H9 (cell line): ENCODE results near the gene EXOC5. TPM values are rescaled to one million over a fixed set of nuclear protein-coding genes. Genes with fewer than 3 reads are reported as not detected.

Experiments used
- DNase-seq: peaks from one replicate; pipeline ENCODE4 v3.0.0-alpha.2; 2017
- H2AFZ ChIP-seq: one replicate; pipeline ENCODE4 v1.6.1; 2013; ENCODE audit warnings: mild to moderate bottlenecking, low read length, control low read depth, moderate library complexity
- H2AK5ac ChIP-seq: 2 replicates; pipeline ENCODE4 v1.6.1; 2013; ENCODE audit warnings: low read length, control low read depth, mixed read lengths; ENCODE audit not compliant: insufficient read length
- H2BK120ac ChIP-seq: one replicate; pipeline ENCODE4 v1.6.1; 2013; ENCODE audit warnings: low read depth, mild to moderate bottlenecking, low read length, control low read depth, inconsistent platforms; ENCODE audit not compliant: poor library complexity, severe bottlenecking
- H2BK12ac ChIP-seq: 2 replicates; pipeline ENCODE4 v1.6.1; 2013; ENCODE audit warnings: low read length, control low read depth, mixed read lengths, low read depth; ENCODE audit not compliant: insufficient read length
- H2BK15ac ChIP-seq: 2 replicates; pipeline ENCODE4 v1.6.1; 2013; ENCODE audit warnings: low read depth, low read length, control low read depth
- H2BK20ac ChIP-seq: one replicate; pipeline ENCODE4 v1.6.1; 2013; ENCODE audit warnings: low read depth, mild to moderate bottlenecking, low read length, control low read depth, inconsistent platforms; ENCODE audit not compliant: poor library complexity, severe bottlenecking
- H2BK5ac ChIP-seq: 2 replicates; pipeline ENCODE4 v1.6.1; 2013; ENCODE audit warnings: low read length, control low read depth, mixed read lengths; ENCODE audit not compliant: insufficient read length
- H3K14ac ChIP-seq: 2 replicates; pipeline ENCODE4 v1.6.1; 2013; ENCODE audit warnings: low read length, control low read depth; ENCODE audit not compliant: insufficient read depth
- H3K18ac ChIP-seq: 2 replicates; pipeline ENCODE4 v1.6.1; 2013; ENCODE audit warnings: low read depth, mild to moderate bottlenecking, mixed read lengths, low read length, control low read depth; ENCODE audit not compliant: insufficient read length
- H3K23ac ChIP-seq: 2 replicates; pipeline ENCODE4 v1.6.1; 2013; ENCODE audit warnings: low read length, control low read depth, mixed read lengths, low read depth; ENCODE audit not compliant: insufficient read length
- H3K23me2 ChIP-seq: 2 replicates; pipeline ENCODE4 v1.6.1; 2013; ENCODE audit warnings: low read depth, mild to moderate bottlenecking, mixed read lengths, low read length, control low read depth; ENCODE audit not compliant: insufficient read length, poor library complexity, severe bottlenecking
- H3K27ac ChIP-seq: 2 replicates; pipeline ENCODE4 v1.5.1; 2013; ENCODE audit warnings: low read length, control low read depth, mixed read lengths, low read depth; ENCODE audit not compliant: insufficient read length
- H3K27me3 ChIP-seq: 2 replicates; pipeline ENCODE4 v1.6.1; 2013; ENCODE audit warnings: low read length, control low read depth, inconsistent platforms; ENCODE audit not compliant: insufficient read depth
- H3K4ac ChIP-seq: 2 replicates; pipeline ENCODE4 v1.6.1; 2013; ENCODE audit warnings: low read depth, mild to moderate bottlenecking, control low read depth, inconsistent platforms, low read length, moderate library complexity
- H3K4me1 ChIP-seq: 2 replicates; pipeline ENCODE4 v1.6.1; 2013; ENCODE audit warnings: low read length, control low read depth, inconsistent platforms; ENCODE audit not compliant: insufficient read depth
- H3K4me2 ChIP-seq: 2 replicates; pipeline ENCODE4 v1.6.1; 2013; ENCODE audit warnings: low read length, control low read depth, mixed read lengths; ENCODE audit not compliant: insufficient read length, insufficient read depth
- H3K56ac ChIP-seq: 2 replicates; pipeline ENCODE4 v1.6.1; 2013; ENCODE audit warnings: low read depth, mild to moderate bottlenecking, mixed read lengths, low read length, control low read depth; ENCODE audit not compliant: insufficient read length
- H3K79me1 ChIP-seq: 2 replicates; pipeline ENCODE4 v1.6.1; 2013; ENCODE audit warnings: low read depth, mild to moderate bottlenecking, moderate library complexity, low read length, control low read depth, inconsistent platforms; ENCODE audit not compliant: insufficient read depth, poor library complexity, severe bottlenecking
- H3K79me2 ChIP-seq: 2 replicates; pipeline ENCODE4 v1.6.1; 2013; ENCODE audit warnings: low read length, control low read depth, inconsistent platforms; ENCODE audit not compliant: insufficient read depth
- H3K9ac ChIP-seq: 2 replicates; pipeline ENCODE4 v1.6.1; 2013; ENCODE audit warnings: low read length, control low read depth, mixed read lengths; ENCODE audit not compliant: insufficient read length; ENCODE audit errors: extremely low read depth
- H3K9me3 ChIP-seq: one replicate; pipeline ENCODE4 v1.6.1; 2013; ENCODE audit warnings: low read depth, low read length, inconsistent platforms; ENCODE audit not compliant: control insufficient read depth
- H3T11ph ChIP-seq: one replicate; pipeline ENCODE4 v1.6.1; 2013; ENCODE audit warnings: mild to moderate bottlenecking, low read length, control low read depth, inconsistent platforms
- H4K20me1 ChIP-seq: one replicate; pipeline ENCODE4 v1.6.1; 2013; ENCODE audit not compliant: control insufficient read depth, insufficient read length, insufficient read depth
- H4K5ac ChIP-seq: 2 replicates; pipeline ENCODE4 v1.6.1; 2013; ENCODE audit warnings: low read depth, mild to moderate bottlenecking, mixed read lengths, low read length, control low read depth; ENCODE audit not compliant: insufficient read length
- H4K8ac ChIP-seq: replicated peaks from 2 replicates; pipeline ENCODE4 v1.6.1; 2013; ENCODE audit warnings: low read length, control low read depth, mixed read lengths, low read depth; ENCODE audit not compliant: insufficient read length
- H4K91ac ChIP-seq: 2 replicates; pipeline ENCODE4 v1.6.1; 2013; ENCODE audit warnings: low read depth, mild to moderate bottlenecking, moderate library complexity, mixed read lengths, low read length, control low read depth; ENCODE audit not compliant: insufficient read length
- H3K27ac Mint-ChIP-seq, 3 experiments: 2 replicates in 2 of 3; 3 replicates in 1 of 3; pipeline ENCODE4 v1.8.0; 2020 to 2021; ENCODE audit warnings: mixed read lengths in 3 of 3, mild to moderate bottlenecking in 1 of 3, moderate library complexity in 1 of 3
- H3K27me3 Mint-ChIP-seq: 2 replicates; pipeline ENCODE4 v1.8.0; 2021; ENCODE audit warnings: low read depth, mild to moderate bottlenecking, moderate library complexity, mixed read lengths
- H3K36me3 Mint-ChIP-seq, 3 experiments: 2 replicates in 2 of 3; 3 replicates in 1 of 3; pipeline ENCODE4 v1.8.0; 2020 to 2021; ENCODE audit warnings: low read depth in 3 of 3, mixed read lengths in 3 of 3; ENCODE audit not compliant: insufficient read depth in 1 of 3
- H3K4me1 Mint-ChIP-seq, 2 experiments: 2 replicates each; pipeline ENCODE4 v1.8.0; 2020; ENCODE audit warnings: mixed read lengths in 2 of 2
- H3K4me3 Mint-ChIP-seq, 2 experiments: 2 replicates in 1 of 2; 3 replicates in 1 of 2; pipeline ENCODE4 v1.8.0; 2020 to 2021; ENCODE audit warnings: mild to moderate bottlenecking in 2 of 2, mixed read lengths in 2 of 2, moderate library complexity in 1 of 2
- H3K9me3 Mint-ChIP-seq, 2 experiments: 2 replicates in 1 of 2; 3 replicates in 1 of 2; pipeline ENCODE4 v1.8.0; 2020; ENCODE audit warnings: mild to moderate bottlenecking in 2 of 2, mixed read lengths in 2 of 2, moderate library complexity in 1 of 2
- CTCF ChIP-seq: fragments of 200-600 bp; sonication (generic); conservative IDR thresholded peaks from 3 replicates; pipeline ENCODE4 v1.8.0; 2021; ENCODE audit warnings: antibody characterized with exemption, mild to moderate bottlenecking
- WGBS: extraction: QIAGEN DNeasy Blood & Tissue Kit; methylation state at CpG from one replicate; pipeline ENCODE4 v1.1.7; 2013; ENCODE audit warnings: missing lambda C conversion rate, low lambda C conversion rate, mixed read lengths; ENCODE audit not compliant: insufficient read length; ENCODE audit errors: extremely low coverage; 5-methylcytosine and 5-hydroxymethylcytosine counted together
- total RNA-seq: library from RNA; stranded (reverse); gene quantifications from 2 replicates; pipeline ENCODE4 v1.2.1, GENCODE V29; 2021

Gene EXOC5
- total RNA-seq, 1 experiment from 2014 or later = 92.9 TPM

- no peak overlapping the region for H3K23ac ChIP-seq
- H4K20me1 ChIP-seq = no peaks in the 10 kb centered on the region
- H2BK12ac ChIP-seq = no peak overlapping the region
- no peaks in the 10 kb centered on the region for H3K27me3 ChIP-seq
- WGBS = no CpG with 5 or more reads among the region's 4 CpGs
- TF ChIP-seq CTCF = no peak
- H4K8ac ChIP-seq = no peak overlapping the region
- H2AK5ac ChIP-seq = no peak overlapping the region
- H3K79me2 ChIP-seq = no peaks in the 10 kb centered on the region
- no peaks in the 10 kb centered on the region for H3K79me1 ChIP-seq
- no peaks in the 10 kb centered on the region for H3K23me2 ChIP-seq
- H3K9ac ChIP-seq = no peak overlapping the region
- no peak for DNase-seq
- H3K14ac ChIP-seq = no peak overlapping the region
- H3K18ac ChIP-seq = no peak overlapping the region
- no peak overlapping the region for H3T11ph ChIP-seq
- H3K4ac ChIP-seq = no peak overlapping the region
- Mint-ChIP-seq H3K4me3 (no peak overlapping the region), H3K27ac (no peak overlapping the region), H3K27me3 (no peaks in the 10 kb centered on the region), H3K36me3 (peaks cover 0 to 49% (median 40%) of the 10 kb centered on the region in 3 experiments; a peak in 6 of 7 replicates), H3K9me3 (no peaks in the 10 kb centered on the region), H3K4me1 (no peaks in the 10 kb centered on the region)
- no peak overlapping the region for H4K5ac ChIP-seq
- no peaks in the 10 kb centered on the region for H3K9me3 ChIP-seq
- no peak overlapping the region for H2BK15ac ChIP-seq
- H3K56ac ChIP-seq = no peak overlapping the region
- H2AFZ ChIP-seq = no peak overlapping the region
- H3K4me2 ChIP-seq = no peak overlapping the region
- no peak overlapping the region for H4K91ac ChIP-seq
- no peaks in the 10 kb centered on the region for H3K4me1 ChIP-seq
- no peak overlapping the region for H3K27ac ChIP-seq
- no peak overlapping the region for H2BK5ac ChIP-seq
- H2BK120ac ChIP-seq = no peak overlapping the region
- no peak overlapping the region for H2BK20ac ChIP-seq
Measured at GRCh38 chr14:57209561-57209960, 59.1 kb downstream of the EXOC5 start.
